Stimulated activated CD4-positive, alpha-beta T cell treated with anti-CD3 and anti-CD28 coated beads, Interleukin-4, amount 100 ng/mL, for 4 hours (primary cell): Measurements from ENCODE around the gene EFNA5.
A peak's percentile ranks its signal among the peaks of the same experiment; 100 is the strongest.

Experiments used
- DNase-seq, 2 experiments: peaks; one replicate each; pipeline ENCODE4 v3.0.0-alpha.2; 2020

EFNA5 gene

GRCh38 chr5:107601076-107601475 is 69.7 kb downstream of the EFNA5 start:
- no peak for DNase-seq

- DNase-seq: no peak
Measured at GRCh38 chr5:107598958-107599357, 71.8 kb downstream of the EFNA5 start.

GRCh38 chr5:107597803-107598202 is 72.9 kb downstream of the EFNA5 start:
- no peak for DNase-seq

GRCh38 chr5:107597247-107597646 is 73.5 kb downstream of the EFNA5 start:
- DNase-seq: no peak

GRCh38 chr5:107594253-107595045 is 76.3 kb downstream of the EFNA5 start:
- DNase-seq: no peak

GRCh38 chr5:107593009-107593408 is 77.7 kb downstream of the EFNA5 start:
- no peak for DNase-seq

- no peak for DNase-seq
Measured at GRCh38 chr5:107592515-107592914, 78.2 kb downstream of the EFNA5 start.

- DNase-seq: no peak
Measured at GRCh38 chr5:107590686-107591085, 80.1 kb downstream of the EFNA5 start.

- no peak for DNase-seq
Measured at GRCh38 chr5:107589520-107590193, 81.1 kb downstream of the EFNA5 start.

GRCh38 chr5:107582625-107583024 is 88.1 kb downstream of the EFNA5 start:
- no peak for DNase-seq

- no peak for DNase-seq
Measured at GRCh38 chr5:107580889-107581820, 89.6 kb downstream of the EFNA5 start.

- DNase-seq: no peak
Measured at GRCh38 chr5:107578051-107578635, 92.6 kb downstream of the EFNA5 start.

GRCh38 chr5:107577394-107577950 is 93.3 kb downstream of the EFNA5 start:
- no peak for DNase-seq

- DNase-seq: no peak
Measured at GRCh38 chr5:107576736-107577393, 93.9 kb downstream of the EFNA5 start.

- DNase-seq: no peak
Measured at GRCh38 chr5:107576155-107576554, 94.6 kb downstream of the EFNA5 start.

GRCh38 chr5:107574287-107574686 is 96.5 kb downstream of the EFNA5 start:
- no peak for DNase-seq

GRCh38 chr5:107572715-107573368 is 97.9 kb downstream of the EFNA5 start:
- no peak for DNase-seq

- DNase-seq: peak; percentile 76 to 87
Measured at GRCh38 chr5:107571621-107572536, 98.9 kb downstream of the EFNA5 start.

- DNase-seq: no peak
Measured at GRCh38 chr5:107570805-107571531, 99.8 kb downstream of the EFNA5 start.

- DNase-seq: no peak
Measured at GRCh38 chr5:107570181-107570580, 100.6 kb downstream of the EFNA5 start.
